CD4-positive, CD25-positive, alpha-beta regulatory T cell (primary cell): ENCODE data around the gene CEP152. TPM values are rescaled to one million over a fixed set of nuclear protein-coding genes. Genes with fewer than 3 reads are reported as not detected.

Experiments
- ATAC-seq, 2 donors: fragments of 150-1000 bp; cut with Tn5 transposase; one replicate each; pipeline ENCODE4 v1.10.0; 2021; ENCODE audit warnings: low read depth in 2 of 2, moderate number of reproducible peaks in 2 of 2, moderate library complexity in 1 of 2
- DNase-seq, 3 donors: peaks; one replicate each; pipeline versions ENCODE4 v3.0.0 to v3.0.0-alpha.2; 2012 to 2022; ENCODE audit warnings: mixed read lengths in 1 of 3
- H3K27ac ChIP-seq: one replicate; pipeline ENCODE4 v1.7.0; 2013; ENCODE audit warnings: mild to moderate bottlenecking, low read length; ENCODE audit not compliant: insufficient read depth, poor library complexity, severe bottlenecking
- H3K27me3 ChIP-seq: one replicate; pipeline ENCODE4 v1.7.0; 2013; ENCODE audit warnings: low read length; ENCODE audit not compliant: control insufficient read depth, insufficient read depth
- H3K36me3 ChIP-seq: one replicate; pipeline ENCODE4 v1.7.0; 2013; ENCODE audit warnings: mild to moderate bottlenecking, low read length, moderate library complexity; ENCODE audit not compliant: control insufficient read depth, insufficient read depth
- H3K4me1 ChIP-seq: 2 replicates; pipeline ENCODE4 v1.7.0; 2013; ENCODE audit warnings: mild to moderate bottlenecking, low read length; ENCODE audit not compliant: insufficient read depth, control insufficient read depth, poor library complexity, severe bottlenecking
- H3K4me3 ChIP-seq: one replicate; pipeline ENCODE4 v1.7.0; 2013; ENCODE audit warnings: low read depth, mild to moderate bottlenecking, low read length, moderate library complexity
- H3K9me3 ChIP-seq, 2 experiments: 1 replicate in 1 of 2; 2 replicates in 1 of 2; pipeline ENCODE4 v1.7.0; 2013; ENCODE audit warnings: low read length in 2 of 2, mild to moderate bottlenecking in 1 of 2, moderate library complexity in 1 of 2; ENCODE audit not compliant: control insufficient read depth in 2 of 2
- H3K27ac Mint-ChIP-seq, 3 donors: one replicate each; pipeline ENCODE4 v1.8.0; 2020 to 2022; ENCODE audit warnings: mild to moderate bottlenecking in 3 of 3, mixed read lengths in 3 of 3, moderate library complexity in 2 of 3
- H3K27me3 Mint-ChIP-seq: one replicate; pipeline ENCODE4 v1.8.0; 2022; ENCODE audit warnings: mild to moderate bottlenecking, mixed read lengths
- H3K36me3 Mint-ChIP-seq: one replicate; pipeline ENCODE4 v1.8.0; 2020; ENCODE audit warnings: mixed read lengths
- H3K4me1 Mint-ChIP-seq, 4 donors: one replicate each; pipeline ENCODE4 v1.8.0; 2020 to 2022; ENCODE audit warnings: mixed read lengths in 4 of 4, mild to moderate bottlenecking in 1 of 4
- H3K4me3 Mint-ChIP-seq, 4 donors: one replicate each; pipeline ENCODE4 v1.8.0; 2020 to 2022; ENCODE audit warnings: mild to moderate bottlenecking in 4 of 4, mixed read lengths in 4 of 4, moderate library complexity in 3 of 4
- H3K9me3 Mint-ChIP-seq, 7 donors: one replicate each; pipeline ENCODE4 v1.8.0; 2020 to 2022; ENCODE audit warnings: mixed read lengths in 7 of 7, mild to moderate bottlenecking in 3 of 7, moderate library complexity in 2 of 7
- polyA plus RNA-seq, 4 donors: library from polyadenylated mRNA; unstranded; fragments of 300-500 nt; fragmentation: Illumina TruSeq; gene quantifications; one replicate each; pipeline ENCODE4 v1.2.3, GENCODE V29; 2021
- total RNA-seq: library from RNA; stranded (reverse); gene quantifications from one replicate; pipeline ENCODE4 v1.2.3, GENCODE V29; 2022

Gene CEP152
- total and polyA plus RNA-seq, 5 donors from 2014 or later: 3.4 to 15.8 (median 4.0) TPM

DNA sequence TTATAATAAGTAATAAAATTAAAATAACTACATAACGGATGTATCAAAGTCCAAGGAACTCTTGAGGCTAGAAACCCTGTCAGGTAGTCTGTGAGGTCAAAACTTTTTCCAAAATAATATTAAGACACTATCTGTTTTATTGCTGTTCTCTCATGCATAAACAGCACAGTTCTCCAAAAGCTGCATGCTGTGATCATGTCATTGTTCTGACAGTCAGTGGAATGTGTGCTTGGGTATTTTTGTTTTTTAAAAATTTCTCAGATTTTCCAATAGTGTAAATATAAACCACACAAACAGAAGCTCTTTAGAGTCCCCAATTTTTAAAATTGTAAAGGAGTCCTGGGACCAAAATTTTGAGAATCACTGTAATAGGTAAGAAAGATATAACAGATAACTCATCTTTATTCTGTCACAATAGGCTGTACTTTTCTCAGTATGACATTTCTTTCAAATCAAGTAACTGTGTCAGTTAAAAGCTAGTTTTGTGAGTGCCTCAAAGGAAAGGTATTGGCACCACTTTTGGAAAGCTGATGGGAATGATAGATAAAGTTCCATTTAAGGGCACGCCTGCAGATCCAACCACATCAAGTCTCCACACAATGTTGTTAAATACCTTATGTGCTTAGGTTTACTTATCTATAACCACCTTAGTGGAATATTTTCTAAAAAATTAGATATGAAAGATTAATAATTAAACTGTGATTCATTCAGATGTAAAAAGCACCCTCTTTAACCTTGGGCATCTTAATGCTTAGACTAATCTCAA is 49.3 kb downstream of the CEP152 start:
- Histone ChIP-seq H3K36me3 (peaks cover 14% of the 10 kb centered on the region), H3K4me3 (no peak overlapping the region), H3K9me3 (no peaks in the 10 kb centered on the region), H3K27me3 (no peaks in the 10 kb centered on the region), H3K27ac (no peak overlapping the region), H3K4me1 (no peaks in the 10 kb centered on the region)
- no peaks in the 10 kb centered on the region for H3K9me3 Mint-ChIP-seq
- H3K27ac Mint-ChIP-seq: no peak overlapping the region
- H3K27me3 Mint-ChIP-seq: no peaks in the 10 kb centered on the region
- peaks cover 27% of the 10 kb centered on the region for H3K36me3 Mint-ChIP-seq
- ATAC-seq (no peak), DNase-seq (no peak)
- no peak overlapping the region for H3K4me3 Mint-ChIP-seq
- no peaks in the 10 kb centered on the region for H3K4me1 Mint-ChIP-seq

DNA sequence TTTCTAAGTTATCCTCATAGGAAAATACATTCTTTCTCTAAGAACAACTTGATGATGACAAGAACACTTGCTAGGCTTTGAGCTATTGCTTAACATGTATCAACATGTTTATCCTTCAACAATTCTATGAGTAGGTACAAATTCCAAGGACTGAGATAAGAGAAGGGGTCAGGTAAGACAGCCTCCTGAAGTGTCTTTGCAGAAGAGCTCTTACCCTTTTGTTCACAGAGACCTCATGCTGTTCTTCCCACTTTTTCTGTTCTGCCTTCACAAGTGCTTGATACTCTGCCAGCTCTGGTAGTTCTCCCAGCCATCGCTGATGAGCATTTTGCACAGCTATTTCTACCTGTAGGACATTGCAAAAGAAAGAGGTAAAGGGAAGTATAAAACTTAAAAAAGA is 50.9 kb downstream of the CEP152 start:
- Histone ChIP-seq H3K4me3 (no peak overlapping the region), H3K27ac (no peak overlapping the region), H3K27me3 (no peaks in the 10 kb centered on the region), H3K4me1 (no peaks in the 10 kb centered on the region), H3K9me3 (no peaks in the 10 kb centered on the region), H3K36me3 (peaks cover 16% of the 10 kb centered on the region)
- H3K4me3 Mint-ChIP-seq: no peak overlapping the region
- H3K27ac Mint-ChIP-seq: no peak overlapping the region
- DNase-seq (no peak), ATAC-seq (no peak)
- H3K27me3 Mint-ChIP-seq: no peaks in the 10 kb centered on the region
- peaks cover 26% of the 10 kb centered on the region for H3K36me3 Mint-ChIP-seq
- H3K4me1 Mint-ChIP-seq: peaks cover 0 to 1% (median 0%) of the 10 kb centered on the region in 4 donors
- no peaks in the 10 kb centered on the region for H3K9me3 Mint-ChIP-seq

- Histone ChIP-seq H3K4me3 (no peak overlapping the region), H3K36me3 (peaks cover 19% of the 10 kb centered on the region), H3K27ac (no peak overlapping the region), H3K9me3 (no peaks in the 10 kb centered on the region), H3K27me3 (no peaks in the 10 kb centered on the region), H3K4me1 (no peaks in the 10 kb centered on the region)
- H3K27me3 Mint-ChIP-seq: no peaks in the 10 kb centered on the region
- no peak for DNase-seq
- peaks cover 0 to 4% (median 0%) of the 10 kb centered on the region in 4 donors for H3K4me1 Mint-ChIP-seq
- no peak overlapping the region for H3K27ac Mint-ChIP-seq
- no peak for ATAC-seq
- H3K36me3 Mint-ChIP-seq: peaks cover 26% of the 10 kb centered on the region
- H3K9me3 Mint-ChIP-seq: no peaks in the 10 kb centered on the region
- H3K4me3 Mint-ChIP-seq: no peak overlapping the region
Observed at GRCh38 chr15:48757661-48758060, 53.2 kb downstream of the CEP152 start.

DNA sequence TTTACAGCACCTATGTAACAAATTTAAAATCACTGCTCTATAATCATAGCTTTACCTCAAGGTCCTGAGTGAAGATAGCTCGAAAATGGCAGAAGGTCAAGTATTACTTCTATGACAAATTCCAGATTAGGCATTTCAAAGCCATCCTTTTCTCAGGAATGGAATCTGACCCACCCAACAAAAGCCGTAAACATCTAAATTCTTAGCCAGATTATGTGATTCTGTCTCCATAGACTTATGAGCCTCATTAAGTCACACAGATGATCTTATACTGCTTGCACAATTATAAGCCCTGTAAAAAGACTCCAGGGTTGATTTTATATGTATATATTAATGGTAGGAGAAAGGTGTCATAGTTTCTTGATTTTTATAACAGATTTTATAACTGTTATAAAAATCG is 56.9 kb downstream of the CEP152 start:
- Histone ChIP-seq H3K4me1 (no peaks in the 10 kb centered on the region), H3K9me3 (no peaks in the 10 kb centered on the region), H3K27ac (no peak overlapping the region), H3K36me3 (peaks cover 16% of the 10 kb centered on the region), H3K27me3 (no peaks in the 10 kb centered on the region), H3K4me3 (no peak overlapping the region)
- no peak overlapping the region for H3K4me3 Mint-ChIP-seq
- no peaks in the 10 kb centered on the region for H3K9me3 Mint-ChIP-seq
- no peak for ATAC-seq
- no peak overlapping the region for H3K27ac Mint-ChIP-seq
- H3K4me1 Mint-ChIP-seq: peaks cover 0 to 9% (median 2%) of the 10 kb centered on the region in 4 donors
- H3K36me3 Mint-ChIP-seq: peaks cover 37% of the 10 kb centered on the region
- no peak for DNase-seq
- H3K27me3 Mint-ChIP-seq: no peaks in the 10 kb centered on the region

GRCh38 chr15:48751595-48751994 is 59.3 kb downstream of the CEP152 start:
- no peak overlapping the region for H3K27ac Mint-ChIP-seq
- Histone ChIP-seq H3K36me3 (peaks cover 23% of the 10 kb centered on the region), H3K27ac (no peak overlapping the region), H3K9me3 (no peaks in the 10 kb centered on the region), H3K4me1 (no peaks in the 10 kb centered on the region), H3K27me3 (no peaks in the 10 kb centered on the region), H3K4me3 (no peak overlapping the region)
- DNase-seq (no peak), ATAC-seq (no peak)
- no peak overlapping the region for H3K4me3 Mint-ChIP-seq
- no peaks in the 10 kb centered on the region for H3K9me3 Mint-ChIP-seq
- H3K4me1 Mint-ChIP-seq: peaks cover 0 to 9% (median 3%) of the 10 kb centered on the region in 4 donors
- H3K36me3 Mint-ChIP-seq: peaks cover 52% of the 10 kb centered on the region
- no peaks in the 10 kb centered on the region for H3K27me3 Mint-ChIP-seq

- H3K9me3 ChIP-seq: no peaks in the 10 kb centered on the region
Observed at GRCh38 chr15:48748535-48748934, 62.3 kb downstream of the CEP152 start.

DNA sequence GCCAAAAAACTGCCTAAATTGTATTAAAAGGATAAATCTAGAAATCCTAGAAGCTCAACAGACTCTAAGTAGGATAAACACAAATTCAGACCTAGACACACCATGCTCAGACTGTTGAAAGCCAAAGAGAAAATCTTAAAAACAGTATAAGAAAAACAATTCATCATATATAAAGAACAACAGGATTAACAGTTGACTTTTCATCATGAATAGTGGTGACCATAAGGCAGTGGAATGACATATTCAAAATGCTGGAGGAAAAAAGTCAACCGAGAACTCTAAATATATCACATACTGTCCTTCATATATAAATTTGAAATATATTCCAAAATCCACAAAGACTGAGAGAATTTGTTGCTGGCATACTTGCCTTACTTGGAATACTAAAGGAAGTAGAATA is 77.3 kb downstream of the CEP152 start:
- peaks cover 0 to 29% (median 10%) of the 10 kb centered on the region in 7 donors for H3K9me3 Mint-ChIP-seq
- Histone ChIP-seq H3K4me3 (no peak overlapping the region), H3K36me3 (no peaks in the 10 kb centered on the region), H3K9me3 (peaks cover 7% of the 10 kb centered on the region in 2 experiments), H3K27ac (no peak overlapping the region), H3K4me1 (no peaks in the 10 kb centered on the region), H3K27me3 (no peaks in the 10 kb centered on the region)
- no peak overlapping the region for H3K4me3 Mint-ChIP-seq
- no peaks in the 10 kb centered on the region for H3K27me3 Mint-ChIP-seq
- H3K4me1 Mint-ChIP-seq: peaks cover 0 to 11% (median 0%) of the 10 kb centered on the region in 4 donors
- ATAC-seq: no peak
- peaks cover 65% of the 10 kb centered on the region for H3K36me3 Mint-ChIP-seq
- DNase-seq: no peak
- no peak overlapping the region for H3K27ac Mint-ChIP-seq

More at GRCh38 chr15:48748535-48748934, 62.3 kb downstream of the CEP152 start:
- H3K4me1 ChIP-seq: no peaks in the 10 kb centered on the region
- Mint-ChIP-seq H3K4me1 (peaks cover 0 to 6% (median 3%) of the 10 kb centered on the region in 4 donors), H3K36me3 (peaks cover 54% of the 10 kb centered on the region), H3K27me3 (no peaks in the 10 kb centered on the region), H3K27ac (no peak overlapping the region), H3K9me3 (no peaks in the 10 kb centered on the region), H3K4me3 (no peak overlapping the region)
- H3K4me3 ChIP-seq: no peak overlapping the region
- H3K27me3 ChIP-seq: no peaks in the 10 kb centered on the region
- H3K27ac ChIP-seq: no peak overlapping the region
- DNase-seq (no peak), ATAC-seq (no peak)
- peaks cover 22% of the 10 kb centered on the region for H3K36me3 ChIP-seq

DNA sequence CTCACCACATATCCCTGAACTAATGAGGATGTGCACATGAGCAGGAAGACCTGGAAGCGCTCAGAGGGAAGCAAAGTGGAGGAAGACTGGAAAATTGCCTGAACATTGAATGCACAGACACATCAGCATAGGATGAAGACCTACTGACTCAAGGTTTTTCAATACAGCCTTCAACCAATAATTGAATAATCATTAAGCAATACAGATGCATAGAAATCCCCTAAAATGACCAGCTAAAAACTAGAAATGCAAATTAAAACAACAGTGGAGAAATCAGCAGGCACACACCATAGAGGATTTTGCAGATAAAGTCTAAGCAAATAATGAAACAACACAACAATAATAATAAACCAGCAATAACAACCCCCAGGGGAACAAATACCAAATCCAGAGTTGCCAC is 80.4 kb downstream of the CEP152 start:
- Mint-ChIP-seq H3K9me3 (peaks cover 0 to 20% (median 10%) of the 10 kb centered on the region in 7 donors), H3K4me3 (no peak overlapping the region), H3K27ac (no peak overlapping the region), H3K4me1 (peaks cover 0 to 11% (median 0%) of the 10 kb centered on the region in 4 donors), H3K36me3 (peaks cover 60% of the 10 kb centered on the region), H3K27me3 (no peaks in the 10 kb centered on the region)
- Histone ChIP-seq H3K27me3 (no peaks in the 10 kb centered on the region), H3K9me3 (peaks cover 7% of the 10 kb centered on the region in 2 experiments), H3K36me3 (no peaks in the 10 kb centered on the region), H3K4me1 (no peaks in the 10 kb centered on the region), H3K27ac (no peak overlapping the region), H3K4me3 (no peak overlapping the region)
- ATAC-seq (no peak), DNase-seq (no peak)
